ENCODE measurements around the gene PLA2G6. TPM values are rescaled to one million over a fixed set of nuclear protein-coding genes. Genes with fewer than 3 reads are reported as not detected.
"Not testable (repeated sequence)": the region's sequence is repeated elsewhere in the genome, so short reads cannot be mapped to it uniquely, and the experiment has no call there.

The PLA2G6 gene
- total RNA-seq, 1 donor from 2014 or later = 16.3 TPM

- Mint-ChIP-seq H3K27me3 (ENCODE audit: low read depth) (no peaks in the 10 kb centered on the region), H3K9me3 (ENCODE audit: low read depth) (no peaks in the 10 kb centered on the region), H3K4me3 (ENCODE audit: unreplicated experiment) (no peak overlapping the region), H3K36me3 (ENCODE audit: low read depth) (no peaks in the 10 kb centered on the region), H3K4me1 (ENCODE audit: low read depth) (no peaks in the 10 kb centered on the region), H3K27ac (ENCODE audit: unreplicated experiment) (no peak overlapping the region)
- no peak for TF ChIP-seq CTCF (IDR thresholded peaks at IDR 0.05)
- peak; percentile 81 for DNase-seq (ENCODE audit: low spot score)
Measured at GRCh38 chr22:38080850-38081635, 100.6 kb downstream of the PLA2G6 start.

- Mint-ChIP-seq H3K36me3 (ENCODE audit: low read depth) (no peaks in the 10 kb centered on the region), H3K9me3 (ENCODE audit: low read depth) (no peaks in the 10 kb centered on the region), H3K4me3 (ENCODE audit: unreplicated experiment) (no peak overlapping the region), H3K4me1 (ENCODE audit: low read depth) (no peaks in the 10 kb centered on the region), H3K27ac (ENCODE audit: unreplicated experiment) (no peak overlapping the region), H3K27me3 (ENCODE audit: low read depth) (no peaks in the 10 kb centered on the region)
- no peak for DNase-seq (ENCODE audit: low spot score)
- TF ChIP-seq CTCF (IDR thresholded peaks at IDR 0.05) = no peak
Measured at GRCh38 chr22:38080474-38080849, 101.2 kb downstream of the PLA2G6 start.

- no peak for TF ChIP-seq CTCF (IDR thresholded peaks at IDR 0.05)
- Mint-ChIP-seq H3K4me3 (ENCODE audit: unreplicated experiment) (no peak overlapping the region), H3K36me3 (ENCODE audit: low read depth) (no peaks in the 10 kb centered on the region), H3K27me3 (ENCODE audit: low read depth) (no peaks in the 10 kb centered on the region), H3K9me3 (ENCODE audit: low read depth) (no peaks in the 10 kb centered on the region), H3K27ac (ENCODE audit: unreplicated experiment) (no peak overlapping the region), H3K4me1 (ENCODE audit: low read depth) (no peaks in the 10 kb centered on the region)
- DNase-seq (ENCODE audit: low spot score) = no peak
Measured at GRCh38 chr22:38079804-38080203, 101.8 kb downstream of the PLA2G6 start.

- not testable (repeated sequence) for H3K4me3 Mint-ChIP-seq (ENCODE audit: unreplicated experiment); H3K4me1 Mint-ChIP-seq (ENCODE audit: low read depth); DNase-seq (ENCODE audit: low spot score); H3K9me3 Mint-ChIP-seq (ENCODE audit: low read depth); H3K36me3 Mint-ChIP-seq (ENCODE audit: low read depth); H3K27me3 Mint-ChIP-seq (ENCODE audit: low read depth); H3K27ac Mint-ChIP-seq (ENCODE audit: unreplicated experiment)
Measured at GRCh38 chr22:38079208-38079607, 102.4 kb downstream of the PLA2G6 start.

GRCh38 chr22:38078046-38078840 is 103.4 kb downstream of the PLA2G6 start:
- TF ChIP-seq CTCF (IDR thresholded peaks at IDR 0.05) = no peak
- H3K9me3 Mint-ChIP-seq (ENCODE audit: low read depth) = no peaks in the 10 kb centered on the region
- no peak overlapping the region for H3K4me3 Mint-ChIP-seq (ENCODE audit: unreplicated experiment)
- H3K36me3 Mint-ChIP-seq (ENCODE audit: low read depth) = no peaks in the 10 kb centered on the region
- H3K27me3 Mint-ChIP-seq (ENCODE audit: low read depth) = no peaks in the 10 kb centered on the region
- H3K27ac Mint-ChIP-seq (ENCODE audit: unreplicated experiment) = no peak overlapping the region
- no peaks in the 10 kb centered on the region for H3K4me1 Mint-ChIP-seq (ENCODE audit: low read depth)
- DNase-seq (ENCODE audit: low spot score) = no peak

All from chondrocyte (in vitro differentiated cells).